Measurements from ENCODE around the gene KCNF1. TPM values are rescaled to one million over a fixed set of nuclear protein-coding genes. Genes with fewer than 3 reads are reported as not detected.

KCNF1 gene
- total RNA-seq, 1 experiment from 2014 or later: 3.2 TPM

DNA sequence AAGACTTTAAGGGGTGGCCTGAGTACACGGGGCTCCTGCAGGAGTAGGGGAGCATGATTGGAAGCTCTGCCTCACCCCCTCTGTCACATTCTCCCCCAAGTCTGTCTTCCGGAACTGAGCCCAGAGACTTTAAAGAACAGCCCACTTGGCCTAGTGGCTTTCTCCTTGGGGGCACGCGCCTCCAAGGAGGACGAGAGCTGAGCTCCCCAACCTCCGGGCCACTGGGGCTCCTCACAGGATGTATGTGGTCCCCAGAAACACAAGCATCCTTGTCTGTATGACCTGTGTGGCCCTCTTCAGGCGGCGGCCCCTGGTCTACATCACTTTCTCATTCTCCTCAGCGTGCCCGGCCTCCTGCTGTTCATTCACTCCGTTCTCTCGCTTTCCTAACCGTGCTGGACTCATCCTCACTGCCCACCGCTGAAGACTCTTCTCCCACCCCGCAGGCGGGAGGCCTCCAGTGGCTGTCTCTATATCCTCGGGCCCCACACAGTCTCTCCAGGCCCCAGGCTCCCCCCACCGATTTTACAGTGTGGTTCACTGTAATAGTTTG lies 23.7 kb downstream of the KCNF1 start:
- Histone ChIP-seq H2BK20ac (ENCODE audit: low read depth, low read length, poor library complexity, severe bottlenecking) (no peak overlapping the region), H4K8ac (replicated peaks; ENCODE audit: insufficient read length, low read depth, low read length) (no peak overlapping the region), H3K9me3 (ENCODE audit: control insufficient read depth, low read depth, low read length) (no peaks in the 10 kb centered on the region), H2AFZ (ENCODE audit: low read length) (no peak overlapping the region), H4K91ac (ENCODE audit: insufficient read length, low read depth, low read length) (no peak overlapping the region), H3K27me3 (ENCODE audit: insufficient read depth, low read length) (no peaks in the 10 kb centered on the region), H2BK12ac (ENCODE audit: insufficient read length, low read depth, low read length) (no peak overlapping the region), H3K23ac (ENCODE audit: insufficient read length, low read depth, low read length) (no peak overlapping the region), H3K18ac (ENCODE audit: insufficient read length, low read depth, low read length) (no peak overlapping the region), H3K4ac (ENCODE audit: low read depth, low read length) (no peak overlapping the region), H3K23me2 (ENCODE audit: insufficient read length, low read depth, low read length, poor library complexity, severe bottlenecking) (no peaks in the 10 kb centered on the region), H2BK5ac (ENCODE audit: insufficient read length, low read length) (no peak overlapping the region), H3K79me2 (ENCODE audit: insufficient read depth, low read length) (no peaks in the 10 kb centered on the region), H3T11ph (ENCODE audit: low read length) (no peak overlapping the region), H3K4me1 (ENCODE audit: insufficient read depth, low read length) (peaks cover 5% of the 10 kb centered on the region; the same call in 1 of the 2 replicates), H2BK120ac (ENCODE audit: low read depth, low read length, poor library complexity, severe bottlenecking) (no peak overlapping the region), H2BK15ac (ENCODE audit: low read depth, low read length) (no peak overlapping the region), H2AK5ac (ENCODE audit: insufficient read length, low read length) (no peak overlapping the region), H3K14ac (ENCODE audit: insufficient read depth, low read length) (no peak overlapping the region; the same call in 1 of the 2 replicates), H3K56ac (ENCODE audit: insufficient read length, low read depth, low read length) (no peak overlapping the region), H4K5ac (ENCODE audit: insufficient read length, low read depth, low read length) (no peak overlapping the region), H3K27ac (ENCODE audit: insufficient read length, low read depth, low read length) (no peak overlapping the region), H3K4me2 (ENCODE audit: insufficient read depth, insufficient read length, low read length) (no peak overlapping the region), H3K79me1 (ENCODE audit: insufficient read depth, low read depth, low read length, poor library complexity, severe bottlenecking) (no peaks in the 10 kb centered on the region), H4K20me1 (ENCODE audit: control insufficient read depth, insufficient read depth, insufficient read length) (no peaks in the 10 kb centered on the region), H3K9ac (ENCODE audit: extremely low read depth, insufficient read length, low read length) (no peak overlapping the region)
- TF ChIP-seq, protein P1, sequence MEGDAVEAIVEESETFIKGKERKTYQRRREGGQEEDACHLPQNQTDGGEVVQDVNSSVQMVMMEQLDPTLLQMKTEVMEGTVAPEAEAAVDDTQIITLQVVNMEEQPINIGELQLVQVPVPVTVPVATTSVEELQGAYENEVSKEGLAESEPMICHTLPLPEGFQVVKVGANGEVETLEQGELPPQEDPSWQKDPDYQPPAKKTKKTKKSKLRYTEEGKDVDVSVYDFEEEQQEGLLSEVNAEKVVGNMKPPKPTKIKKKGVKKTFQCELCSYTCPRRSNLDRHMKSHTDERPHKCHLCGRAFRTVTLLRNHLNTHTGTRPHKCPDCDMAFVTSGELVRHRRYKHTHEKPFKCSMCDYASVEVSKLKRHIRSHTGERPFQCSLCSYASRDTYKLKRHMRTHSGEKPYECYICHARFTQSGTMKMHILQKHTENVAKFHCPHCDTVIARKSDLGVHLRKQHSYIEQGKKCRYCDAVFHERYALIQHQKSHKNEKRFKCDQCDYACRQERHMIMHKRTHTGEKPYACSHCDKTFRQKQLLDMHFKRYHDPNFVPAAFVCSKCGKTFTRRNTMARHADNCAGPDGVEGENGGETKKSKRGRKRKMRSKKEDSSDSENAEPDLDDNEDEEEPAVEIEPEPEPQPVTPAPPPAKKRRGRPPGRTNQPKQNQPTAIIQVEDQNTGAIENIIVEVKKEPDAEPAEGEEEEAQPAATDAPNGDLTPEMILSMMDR (conservative IDR thresholded peaks at IDR 0.05): no peak
- Mint-ChIP-seq H3K9me3 (peaks cover 12 to 14% of the 10 kb centered on the region in 2 experiments), H3K4me1 (peaks cover 26 to 33% of the 10 kb centered on the region in 2 experiments), H3K36me3 (ENCODE audit: insufficient read depth in 1 of 3, low read depth in 3 of 3) (peaks cover 8 to 11% (median 10%) of the 10 kb centered on the region in 3 experiments), H3K27ac (0 out of 7 replicates have a peak overlapping the region, but pooled peaks of 1 of the 3 experiments have one; percentile 36), H3K27me3 (ENCODE audit: low read depth) (peaks cover 5% of the 10 kb centered on the region; the same call in 1 of the 2 replicates), H3K4me3 (peak overlapping the region in 1 of 2 experiments; percentile 39; a peak in 1 of 5 replicates)
- WGBS (ENCODE audit: extremely low coverage, insufficient read length, low lambda C conversion rate): no CpG with 5 or more reads among the region's 18 CpGs
- no peak for DNase-seq

All from H9 (cell line).